Left lobe of liver (tissue), 2 donors: Measurements from ENCODE around the gene SAFB. TPM values are rescaled to one million over a fixed set of nuclear protein-coding genes. Genes with fewer than 3 reads are reported as not detected.
A peak's percentile ranks its signal among the peaks of the same experiment; 100 is the strongest.

Experiments used
- ATAC-seq: fragments of 200-7000 bp; cut with Tn5 transposase; one replicate; pipeline ENCODE4 v1.9.1; 2020; ENCODE audit warnings: mild to moderate bottlenecking, moderate library complexity
- DNase-seq: peaks from one replicate; pipeline ENCODE4 v3.0.0-alpha.2; 2020; ENCODE audit warnings: low spot score
- total RNA-seq: library from RNA; stranded (reverse); gene quantifications from one replicate; pipeline ENCODE4 v1.2.1, GENCODE V29; 2021
- donor health status: DM: no; HTN: no; CAD: no; lungs with moderate emphysema.
- donor health status: DM: no; HTN: yes; CAD: no.

Gene SAFB
- total RNA-seq = 48.6 TPM

DNA sequence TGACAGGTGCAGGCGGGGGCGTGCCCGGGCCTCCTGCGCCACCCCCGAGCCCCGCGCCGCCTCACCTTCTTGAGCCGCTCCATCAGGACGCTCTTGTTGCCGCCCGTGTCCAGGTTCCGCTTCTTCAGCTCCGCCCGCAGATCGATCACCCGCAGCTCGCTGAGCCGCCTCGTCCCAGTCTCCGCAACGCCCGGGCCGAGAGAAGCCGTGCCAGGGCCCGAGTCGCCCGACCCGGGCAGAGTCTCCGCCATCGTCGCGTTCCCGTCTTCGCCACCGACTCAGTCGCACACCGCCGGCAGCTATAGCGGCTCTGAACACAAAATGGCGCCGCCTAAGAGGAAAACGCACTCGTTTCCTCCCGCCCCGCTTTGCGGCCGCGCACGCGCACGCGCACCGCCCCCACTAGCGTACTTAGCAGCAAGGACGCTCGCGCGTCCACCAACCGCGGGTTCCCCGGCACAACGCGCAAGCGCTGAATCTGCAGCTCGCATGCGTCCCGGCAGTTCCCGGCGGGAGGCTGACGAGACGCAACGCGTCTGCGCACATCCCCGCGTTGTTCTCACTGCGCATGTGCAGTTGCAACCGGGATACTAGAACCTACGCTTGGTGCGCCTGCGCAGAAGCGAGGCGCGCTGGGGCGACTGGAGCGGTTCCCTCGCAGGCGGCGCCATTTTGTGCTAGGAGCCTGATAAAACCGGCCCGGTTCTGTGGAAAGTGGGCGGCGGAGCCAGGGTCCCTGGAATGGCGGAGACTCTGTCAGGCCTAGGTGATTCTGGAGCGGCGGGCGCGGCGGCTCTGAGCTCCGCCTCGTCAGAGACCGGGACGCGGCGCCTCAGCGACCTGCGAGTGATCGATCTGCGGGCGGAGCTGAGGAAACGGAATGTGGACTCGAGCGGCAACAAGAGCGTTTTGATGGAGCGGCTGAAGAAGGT, at the start of gene SAFB, which contains the start of gene SAFB2:
SAFB (plus strand) TSS at position 619 of the 932 bp plus-strand sequence; CDS start at position 742, 123 bp downstream.
SAFB2 (minus strand) TSS at position 312 of the 932 bp plus-strand sequence; CDS start at position 251, 61 bp downstream.
- DNase-seq = peak; percentile 100
- ATAC-seq = peak; percentile 88

DNA sequence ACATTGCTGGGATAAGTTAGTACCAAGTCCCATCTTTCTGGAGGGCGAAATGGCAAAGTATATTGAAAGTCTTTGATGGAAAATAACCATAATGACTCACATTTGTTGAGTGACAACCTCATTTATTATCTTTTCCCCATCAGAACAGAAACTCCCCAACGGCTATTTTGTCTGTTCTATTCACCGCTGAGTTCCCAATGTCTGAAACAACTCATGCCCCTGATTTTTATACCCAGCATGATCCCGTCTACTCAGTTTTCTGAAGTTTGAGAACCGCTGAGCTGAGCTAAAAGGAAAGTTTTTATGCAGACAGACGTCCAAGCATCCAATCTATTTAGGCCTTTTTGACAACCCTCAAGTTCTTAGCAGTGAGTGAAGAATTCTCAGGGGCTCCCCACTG, 47.3 kb upstream of the SAFB start:
- no peak for DNase-seq
- ATAC-seq = no peak

DNA sequence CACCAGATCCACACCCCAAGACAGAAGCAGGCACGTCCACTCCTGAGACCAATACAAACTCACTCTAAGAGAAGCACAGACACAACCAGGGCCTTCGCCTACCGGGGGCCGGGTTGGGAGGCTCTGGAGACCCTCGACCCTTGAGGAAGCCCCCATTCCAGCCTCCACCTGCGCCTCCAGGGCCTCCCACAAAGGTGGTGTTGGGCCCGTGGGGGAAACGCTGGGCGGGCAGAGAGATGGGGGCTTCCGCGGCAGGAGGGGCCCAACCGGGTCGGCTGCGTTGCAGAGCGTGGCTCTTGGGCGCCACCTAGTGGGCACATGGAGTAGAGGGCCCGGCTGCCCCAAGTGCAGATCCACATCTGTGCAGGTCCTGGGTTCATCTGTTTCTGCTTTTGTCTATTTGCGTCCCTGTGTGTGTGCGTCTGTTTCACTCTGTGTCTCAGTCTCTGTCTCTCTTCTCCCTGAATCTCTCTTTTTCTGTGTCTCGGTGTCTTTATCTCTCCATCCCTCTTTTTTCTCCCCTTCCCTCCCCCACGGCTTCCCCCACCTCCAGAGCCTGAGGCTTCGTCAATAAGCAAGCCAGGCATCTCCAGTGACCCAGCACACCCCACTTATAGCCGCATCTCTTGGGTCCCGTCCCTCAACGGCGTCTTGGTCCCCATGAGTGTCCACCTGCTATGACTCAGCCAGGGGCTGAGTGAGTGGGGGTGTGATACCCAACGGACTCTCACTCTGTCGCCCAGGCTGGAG, 44.6 kb upstream of the SAFB start:
- DNase-seq (peak; percentile 66), ATAC-seq (peak; percentile 93)

DNA sequence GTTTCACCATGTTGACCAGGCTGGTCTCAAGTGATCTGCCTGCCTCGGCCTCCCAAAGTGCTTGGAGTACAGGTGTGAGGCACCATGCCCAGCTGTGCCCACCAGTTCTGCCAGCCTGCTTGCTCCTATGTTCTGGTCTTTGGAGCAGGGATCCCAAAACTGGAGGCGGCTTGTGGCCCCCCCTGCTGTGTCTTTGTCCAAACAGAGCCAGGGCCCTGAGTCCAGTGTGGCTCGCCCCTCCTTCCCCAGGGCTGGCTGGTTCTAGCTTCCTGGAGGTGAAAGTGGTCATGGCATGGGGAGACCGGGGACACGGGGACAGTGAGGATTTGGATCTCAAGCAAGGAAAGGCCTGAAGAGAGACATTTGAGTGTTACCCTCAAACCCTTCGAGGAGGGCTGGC, 43.6 kb upstream of the SAFB start:
- no peak for ATAC-seq
- no peak for DNase-seq

DNA sequence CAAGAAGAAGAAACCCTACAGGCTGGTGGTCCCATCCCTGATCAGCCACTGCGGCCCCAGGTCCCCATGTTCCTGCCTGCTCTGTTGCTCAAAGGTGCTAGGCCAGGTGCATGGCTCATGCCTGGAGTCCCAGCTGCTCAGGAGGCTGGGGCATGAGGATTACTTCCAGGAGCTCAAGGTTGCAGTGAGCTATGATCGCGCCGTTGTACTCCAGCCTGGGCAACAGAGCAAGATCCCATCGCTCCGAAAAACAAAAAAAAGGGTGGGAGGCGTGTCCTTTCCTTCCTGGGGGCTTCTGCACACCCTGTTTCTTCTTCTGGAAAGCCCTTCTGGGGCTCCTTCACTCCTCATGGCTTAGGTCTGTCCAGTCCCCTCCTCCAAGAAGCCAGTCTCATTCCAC, 43.2 kb upstream of the SAFB start:
- DNase-seq (no peak), ATAC-seq (no peak)

DNA sequence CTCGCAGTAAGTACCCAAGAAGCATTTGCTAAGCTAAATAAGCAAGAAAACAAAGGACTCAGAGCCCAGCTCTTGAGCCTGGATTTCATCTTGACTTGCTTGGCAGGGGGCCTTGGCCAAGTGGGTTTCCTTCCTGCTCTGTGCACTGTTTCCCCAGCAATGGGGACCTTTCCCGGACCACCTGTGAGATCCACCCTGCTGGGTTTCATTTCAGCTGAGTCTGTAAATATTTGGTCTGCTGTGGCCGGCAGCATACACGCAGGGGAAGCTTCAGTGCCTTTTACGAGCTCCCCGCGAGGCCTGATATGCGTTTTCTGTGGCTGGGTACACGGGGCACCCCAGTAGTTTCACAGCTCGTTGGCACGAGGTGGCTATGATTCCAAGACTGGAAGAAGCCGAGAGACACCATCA, 42.7 kb upstream of the SAFB start:
- ATAC-seq (no peak), DNase-seq (no peak)

DNA sequence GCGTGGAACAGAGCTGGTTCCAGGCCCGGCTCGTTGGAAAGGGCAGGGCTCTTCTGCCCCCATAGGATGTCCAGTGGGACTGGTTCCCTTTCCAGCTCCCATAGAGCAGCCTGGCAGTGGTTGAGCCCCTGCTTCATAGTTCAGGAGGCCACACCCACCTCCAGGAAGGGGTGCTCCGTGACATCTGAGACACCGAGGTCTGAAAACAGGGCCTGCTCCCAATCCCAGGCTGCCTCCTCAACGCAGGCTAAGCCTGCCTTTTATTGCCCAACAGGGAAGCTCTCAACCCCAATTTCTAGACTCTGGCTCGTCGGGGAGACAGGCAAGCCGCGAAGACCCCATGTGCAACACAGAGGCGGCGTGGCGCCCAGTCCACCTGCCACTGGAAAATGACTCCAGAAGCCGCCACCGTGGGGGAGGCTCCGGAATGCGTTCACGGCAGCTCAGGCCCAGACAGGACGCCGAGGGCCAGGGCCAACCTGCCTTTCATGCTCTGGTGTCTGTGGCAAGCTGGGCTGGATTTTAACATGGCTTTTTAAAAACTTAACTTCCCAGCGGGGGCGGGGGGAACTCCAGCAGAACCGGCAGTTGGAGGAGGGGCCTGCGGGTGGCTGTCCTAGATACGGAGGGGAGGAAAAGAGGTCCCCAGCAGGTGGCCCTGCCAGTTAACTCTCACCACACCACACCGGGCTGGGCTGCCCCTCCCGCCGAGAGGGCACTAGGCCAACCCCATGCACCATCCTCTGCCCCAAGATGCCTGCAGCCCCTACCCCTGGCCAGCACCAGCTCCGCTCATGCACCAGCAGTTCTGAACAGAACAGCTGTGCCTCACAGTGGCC, 37.2 kb upstream of the SAFB start:
- DNase-seq (no peak), ATAC-seq (no peak)

DNA sequence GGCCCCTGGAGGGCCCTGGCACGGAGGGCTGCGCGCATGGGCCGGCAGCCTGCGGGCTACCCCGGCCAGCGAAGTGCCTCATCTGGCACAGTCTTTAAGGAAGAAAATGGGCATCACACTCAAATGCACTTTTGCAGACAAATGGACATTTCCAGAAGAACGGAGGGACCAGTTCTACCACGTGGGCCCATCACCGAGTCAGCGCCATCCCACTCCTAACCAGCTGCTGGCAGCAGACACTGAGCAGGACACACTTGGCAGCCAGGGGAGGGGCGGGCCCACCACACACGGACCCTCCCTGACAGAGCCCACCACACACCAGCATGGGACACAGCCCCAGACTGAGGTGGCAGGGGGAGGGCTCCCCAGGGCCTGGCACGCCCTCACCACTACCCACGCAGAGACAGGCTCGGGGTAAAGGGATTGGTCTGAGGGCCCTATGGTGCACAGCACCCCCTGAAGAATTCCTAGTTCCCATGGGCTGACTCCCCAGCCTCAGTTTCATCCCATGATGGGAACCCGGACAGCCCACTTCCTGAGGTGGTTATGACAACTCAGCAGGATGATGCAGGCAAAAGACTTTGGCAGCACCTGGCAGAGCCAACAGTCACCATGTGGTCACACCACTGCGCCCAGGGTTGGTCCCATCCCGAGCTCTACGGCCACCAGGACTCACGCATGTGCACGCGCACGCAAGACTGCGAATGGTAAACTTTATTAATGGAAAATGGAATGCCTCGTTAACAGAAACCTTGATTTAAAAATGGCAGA, 36.4 kb upstream of the SAFB start:
- no peak for DNase-seq

DNA sequence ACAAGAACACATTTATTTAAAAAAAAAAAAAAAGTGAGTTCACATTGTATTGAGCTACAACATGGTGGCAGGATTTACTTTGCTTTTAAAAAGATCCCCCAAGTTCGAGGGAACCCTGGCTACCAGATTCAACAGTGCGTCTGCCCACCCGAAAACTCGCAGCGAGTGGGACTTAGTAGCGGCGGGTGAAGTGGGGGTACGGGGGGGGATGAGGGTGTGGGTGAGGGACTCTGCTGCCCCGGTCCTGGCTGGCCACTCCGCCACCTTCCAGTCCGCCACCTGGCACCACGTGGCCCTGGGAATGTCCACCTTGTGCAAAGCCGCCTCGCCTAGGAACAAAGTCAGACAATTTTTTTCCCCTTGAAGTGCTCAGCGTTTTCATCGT, 35.8 kb upstream of the SAFB start:
- ATAC-seq = no peak
- no peak for DNase-seq

More for the DNA sequence above, 36.4 kb upstream of the SAFB start:
- no peak for ATAC-seq

DNA sequence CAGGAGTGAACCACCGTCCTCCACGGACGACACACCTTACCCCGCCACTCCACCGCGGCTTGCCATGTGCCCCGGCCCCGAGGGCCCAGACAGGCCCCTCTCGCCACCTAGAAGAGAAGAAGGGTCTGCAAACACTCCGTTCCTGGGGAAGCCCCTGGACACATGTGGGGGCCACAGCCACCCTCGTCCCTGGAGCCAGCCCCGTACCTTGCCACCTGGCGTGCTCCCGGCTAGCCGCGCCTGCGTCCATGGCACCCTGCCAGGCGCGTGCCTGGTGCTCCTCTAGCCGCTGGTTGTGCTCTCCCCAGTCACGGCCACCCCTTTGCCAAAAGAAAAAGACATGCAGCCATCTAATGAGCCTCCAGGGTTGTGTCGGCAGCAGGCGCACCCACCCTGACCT, 35.2 kb upstream of the SAFB start:
- ATAC-seq = no peak
- DNase-seq = no peak

DNA sequence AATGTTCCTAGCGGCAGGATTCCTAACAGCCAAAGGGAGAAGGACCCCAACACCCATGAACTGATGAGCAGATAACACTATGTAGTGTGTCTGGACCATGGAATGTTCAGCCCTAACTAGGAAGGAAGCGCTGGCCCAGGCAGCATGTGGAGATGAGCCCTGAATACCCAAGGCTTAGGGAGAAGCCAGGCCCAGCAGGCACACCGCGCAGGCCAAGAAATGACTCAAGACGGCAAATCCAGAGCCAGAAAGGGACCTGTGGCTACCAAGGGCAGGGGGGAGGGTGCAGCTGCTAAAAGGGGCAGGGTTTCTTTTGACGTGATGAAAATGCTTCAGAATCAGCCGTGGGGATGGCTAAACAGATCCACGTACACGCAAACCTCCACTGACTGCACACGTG, 34.4 kb upstream of the SAFB start:
- no peak for DNase-seq
- no peak for ATAC-seq

DNA sequence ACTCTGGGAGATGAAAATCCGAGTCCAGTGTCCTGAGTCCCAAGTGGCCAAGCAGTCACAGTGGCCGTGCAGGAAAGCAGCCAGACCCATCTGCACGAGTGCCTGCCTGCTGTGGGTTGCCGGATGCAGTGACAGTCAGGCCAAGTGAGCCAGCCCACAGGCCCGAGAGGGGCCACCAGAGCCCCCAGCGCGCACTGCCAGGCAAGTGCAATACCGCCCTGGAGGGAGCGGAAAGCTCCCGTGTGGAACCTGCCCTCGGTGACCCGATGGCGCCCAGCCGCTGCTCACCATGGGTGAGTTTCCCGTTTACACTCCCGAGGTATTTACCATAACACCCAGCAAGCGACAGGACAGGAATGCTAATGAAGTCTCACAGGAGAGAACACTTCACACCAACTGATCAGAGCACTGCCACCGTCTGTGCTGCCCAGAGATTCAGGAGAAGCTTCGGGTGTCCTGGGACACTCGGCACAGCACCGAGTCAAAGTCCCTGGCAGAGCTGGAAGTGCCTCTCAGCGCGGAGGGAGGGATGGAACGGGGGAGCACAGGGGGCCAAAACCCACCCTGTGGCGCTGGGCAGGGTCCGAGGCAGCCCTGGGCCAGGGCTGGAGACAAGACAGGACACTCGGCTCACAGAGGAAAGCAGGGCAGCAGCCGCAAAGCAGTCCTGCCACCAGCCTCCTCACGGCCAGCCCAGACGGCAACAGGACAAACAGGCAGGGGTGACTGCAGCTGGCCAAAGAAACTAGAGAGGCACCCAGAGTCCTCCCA, 33.8 kb upstream of the SAFB start:
- no peak for DNase-seq

DNA sequence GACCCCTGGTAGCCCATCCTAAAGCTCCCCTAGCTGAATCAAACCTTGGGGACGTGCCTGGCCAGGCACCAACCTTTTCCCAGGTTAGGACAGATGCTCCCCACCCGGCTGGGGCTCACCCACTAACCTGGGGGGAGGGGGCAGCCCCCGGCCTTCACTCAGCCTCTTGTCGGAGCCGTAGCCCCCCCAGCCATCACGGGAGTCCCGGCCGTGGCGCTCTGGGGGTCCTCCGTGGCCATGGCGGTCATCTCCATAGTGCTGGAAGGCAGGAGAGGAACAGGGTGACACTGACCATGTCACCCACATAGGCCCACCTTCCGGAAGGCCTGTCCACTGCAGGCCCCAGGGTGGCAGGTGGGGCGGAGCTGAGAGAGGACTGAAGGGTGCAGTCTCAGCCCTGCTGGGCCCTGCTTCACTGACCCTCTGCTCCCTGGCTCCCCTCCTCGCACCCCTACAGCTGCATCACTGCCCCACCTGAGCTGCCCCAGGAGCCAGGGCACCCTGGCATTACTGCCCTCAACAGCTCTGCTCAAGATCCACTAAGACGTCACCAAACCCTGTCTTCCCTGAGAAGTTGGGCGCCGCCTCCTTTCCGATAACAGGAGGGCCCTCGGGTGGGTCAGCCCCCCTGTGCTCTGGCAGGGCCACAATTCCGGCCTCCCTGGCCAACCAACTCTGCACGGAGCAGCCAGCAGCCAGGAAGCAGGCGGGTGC, 32.6 kb upstream of the SAFB start:
- no peak for DNase-seq
- ATAC-seq = no peak

More for the DNA sequence above, 33.8 kb upstream of the SAFB start:
- no peak for ATAC-seq

DNA sequence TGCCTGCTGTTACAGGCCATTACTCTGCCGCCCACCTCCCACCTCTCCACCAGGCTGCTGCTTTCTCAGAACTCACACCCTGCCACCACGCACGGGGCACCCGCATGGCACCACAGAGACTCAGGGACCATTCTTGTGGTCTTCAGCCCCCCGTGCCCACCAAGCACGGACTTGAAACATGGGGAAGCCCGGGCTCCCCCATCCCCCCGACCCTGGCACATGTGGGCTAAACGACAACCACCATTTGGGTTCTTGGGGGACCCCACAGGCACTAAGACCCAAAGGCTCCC, 32.1 kb upstream of the SAFB start:
- no peak for ATAC-seq
- DNase-seq = no peak

DNA sequence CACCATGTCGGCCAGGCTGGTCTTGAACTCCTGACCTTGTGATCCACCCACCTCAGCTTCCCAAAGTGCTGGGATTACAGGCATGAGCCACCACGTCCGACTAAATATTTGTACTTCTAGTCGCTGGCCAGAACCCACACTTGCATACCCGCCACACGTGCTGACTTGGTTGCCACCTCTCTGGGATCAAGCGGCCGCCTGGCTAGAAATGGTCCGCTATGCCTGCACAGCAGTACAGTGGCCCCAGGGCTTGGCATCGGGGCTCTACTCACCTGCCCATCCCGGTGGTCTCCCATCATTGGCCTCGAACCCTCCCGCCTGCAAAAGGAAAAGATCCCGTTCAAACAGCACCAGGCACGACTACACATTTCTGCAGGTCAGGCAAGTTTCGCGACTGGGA, 31.4 kb upstream of the SAFB start:
- DNase-seq (no peak), ATAC-seq (no peak)

DNA sequence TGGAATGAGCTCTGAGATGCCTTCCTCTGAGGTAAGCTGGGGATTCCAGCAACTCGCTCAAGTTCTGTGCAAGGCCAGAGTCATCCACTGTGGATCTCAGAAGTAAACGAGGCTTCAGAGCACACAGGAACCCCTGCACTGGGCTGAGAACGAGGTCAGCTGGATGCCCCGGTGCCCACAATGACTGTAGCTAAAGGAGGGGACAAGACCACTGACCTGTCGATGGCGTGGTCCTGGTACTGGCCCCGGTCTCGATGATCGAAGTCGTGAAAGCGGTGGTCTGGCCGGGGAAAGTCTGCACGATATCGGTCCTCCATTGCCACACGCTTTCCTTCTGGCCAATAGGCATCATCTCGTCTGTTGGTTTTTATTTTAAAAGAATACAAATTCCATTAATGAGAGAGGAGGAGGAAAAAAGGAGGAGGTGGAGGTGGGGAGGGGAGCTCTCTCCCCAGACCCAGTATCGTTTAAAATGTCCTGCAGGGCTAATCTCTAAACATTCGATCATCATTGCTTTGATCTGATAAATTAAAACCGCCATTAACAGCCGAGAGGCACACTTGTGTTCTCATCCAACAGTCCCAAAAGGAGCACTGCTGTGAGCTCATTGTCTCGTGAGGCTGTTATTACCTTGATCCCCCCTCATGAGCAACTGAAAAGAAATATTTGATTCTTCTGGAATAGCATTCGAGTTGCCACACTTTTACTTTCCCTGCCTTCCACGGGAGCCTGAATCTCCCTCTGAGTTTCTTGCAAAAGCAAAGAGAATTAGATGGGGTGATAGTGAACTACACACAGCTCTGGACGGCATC, 30.1 kb upstream of the SAFB start:
- ATAC-seq (no peak), DNase-seq (no peak)

DNA sequence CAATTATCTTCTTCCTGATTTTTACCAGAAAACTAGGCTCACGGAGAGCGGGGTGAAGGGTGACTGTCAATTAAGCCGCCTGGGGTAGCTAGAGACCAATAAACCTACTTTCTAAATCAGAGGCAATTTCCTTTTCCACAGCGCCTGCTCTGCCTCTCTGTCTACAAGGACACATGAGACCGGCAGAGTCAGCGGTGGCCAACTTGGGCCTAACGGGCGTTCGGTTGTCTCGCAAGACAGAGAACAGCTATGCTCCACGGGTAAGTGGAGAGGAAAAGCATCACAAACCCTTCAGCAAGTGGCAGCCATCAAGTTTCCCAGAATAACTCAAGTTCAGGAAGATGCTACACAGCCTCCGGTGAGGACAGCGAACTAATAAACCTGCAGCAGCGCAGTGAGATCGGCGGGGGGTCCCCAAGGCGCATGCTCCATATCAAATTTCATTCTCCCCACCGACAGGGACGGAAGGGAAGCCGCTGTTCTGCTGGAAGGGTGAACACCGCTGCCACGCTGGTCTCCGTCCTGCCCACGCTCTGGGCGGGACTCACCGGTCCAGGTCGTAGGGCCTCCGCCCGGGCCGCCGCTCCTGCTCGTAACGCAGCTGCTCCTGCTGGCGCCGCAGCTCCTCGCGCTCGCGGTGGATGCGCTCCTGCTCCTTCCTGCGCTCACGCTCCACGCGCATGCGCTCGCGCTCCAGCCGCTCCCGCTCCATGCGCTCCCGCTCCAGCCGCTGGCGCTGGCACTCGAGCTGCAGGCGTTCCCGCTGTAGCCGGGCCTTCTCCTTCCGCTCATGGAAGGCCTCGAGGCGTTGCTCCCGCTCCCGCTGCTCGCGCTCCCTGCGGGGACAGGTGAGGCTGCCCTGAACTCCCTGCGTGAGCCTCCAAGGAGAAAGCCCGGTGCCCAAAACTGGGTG, 29.3 kb upstream of the SAFB start:
- no peak for DNase-seq
- ATAC-seq = no peak
